Inflammatory macrophage treated with lipopolysaccharide for 1 hour (primary cell): ENCODE results near the gene HSF2.

Experiments used
- DNase-seq, 2 donors: peaks; one replicate each; pipeline ENCODE4 v3.0.0-alpha.2; 2020 to 2022

Gene HSF2

GRCh38 chr6:122400121-122400450, 634 bp downstream of the HSF2 start:
- peak; percentile 3 to 6 for DNase-seq

GRCh38 chr6:122400462-122401089, 1.1 kb downstream of the HSF2 start:
- DNase-seq = no peak

GRCh38 chr6:122401104-122401503, 1.7 kb downstream of the HSF2 start:
- no peak for DNase-seq

GRCh38 chr6:122404444-122404843, 5.0 kb downstream of the HSF2 start:
- DNase-seq = no peak

GRCh38 chr6:122405417-122405816, 6.0 kb downstream of the HSF2 start:
- DNase-seq = no peak

- no peak for DNase-seq
These were observed 6.7 kb downstream of the HSF2 start for GRCh38 chr6:122406187-122406586.

GRCh38 chr6:122407712-122408111, 8.3 kb downstream of the HSF2 start:
- DNase-seq = no peak

GRCh38 chr6:122408240-122408639, 8.8 kb downstream of the HSF2 start:
- DNase-seq = no peak

- DNase-seq = no peak
These were observed 9.4 kb downstream of the HSF2 start for GRCh38 chr6:122408702-122409458.

- DNase-seq = peak; percentile 49 to 62
These were observed 12.5 kb downstream of the HSF2 start for GRCh38 chr6:122412001-122412400.

GRCh38 chr6:122416825-122417224, 17.4 kb downstream of the HSF2 start:
- DNase-seq = no peak

GRCh38 chr6:122422003-122422402, 22.6 kb downstream of the HSF2 start:
- DNase-seq = no peak

- no peak for DNase-seq
These were observed 23.3 kb downstream of the HSF2 start for GRCh38 chr6:122422614-122423267.

- DNase-seq = no peak
These were observed 24.3 kb downstream of the HSF2 start for GRCh38 chr6:122423734-122424133.

- no peak for DNase-seq
These were observed 27.1 kb downstream of the HSF2 start for GRCh38 chr6:122426597-122426996.

- no peak for DNase-seq
These were observed 29.3 kb downstream of the HSF2 start for GRCh38 chr6:122428781-122429180.

GRCh38 chr6:122429323-122429722, 29.9 kb downstream of the HSF2 start:
- peak; percentile 20 to 48 for DNase-seq

- no peak for DNase-seq
These were observed 32.3 kb downstream of the HSF2 start for GRCh38 chr6:122431780-122432179.

- DNase-seq = no peak
These were observed 33.4 kb downstream of the HSF2 start for GRCh38 chr6:122432816-122433215.

GRCh38 chr6:122438975-122439374, 39.5 kb downstream of the HSF2 start:
- no peak for DNase-seq

GRCh38 chr6:122445274-122445673, 45.8 kb downstream of the HSF2 start:
- no peak for DNase-seq

- DNase-seq = no peak
These were observed 49.6 kb downstream of the HSF2 start for GRCh38 chr6:122449069-122449468.

- DNase-seq = no peak
These were observed 53.1 kb downstream of the HSF2 start for GRCh38 chr6:122452509-122452908.

- DNase-seq = no peak
These were observed 55.2 kb downstream of the HSF2 start for GRCh38 chr6:122454673-122455072.
